ENCODE data around the gene SYT9. TPM values are rescaled to one million over a fixed set of nuclear protein-coding genes. Genes with fewer than 3 reads are reported as not detected.
"Not testable (repeated sequence)": the region's sequence is repeated elsewhere in the genome, so short reads cannot be mapped to it uniquely, and the experiment has no call there.

The SYT9 gene
- polyA plus RNA-seq, 4 donors = 0.09 to 0.72 TPM; not detected in 2

DNA sequence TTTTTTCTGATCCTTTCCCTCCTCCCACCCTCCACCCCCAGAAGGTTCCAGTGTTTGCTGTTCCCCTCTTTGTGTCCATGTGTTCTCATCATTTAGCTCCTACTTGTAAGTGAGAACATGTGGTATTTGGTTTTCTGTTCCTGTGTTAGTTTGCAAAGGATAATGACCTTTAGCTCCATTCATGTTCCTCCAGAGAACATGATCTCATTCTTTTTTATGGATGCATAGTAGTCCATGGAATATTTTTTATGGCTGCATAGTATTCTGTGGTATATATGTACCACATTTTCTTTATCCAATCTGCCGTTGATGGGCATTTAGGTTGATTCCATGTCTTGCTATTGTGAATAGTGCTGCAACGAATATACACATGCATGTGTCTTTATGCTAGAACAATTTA, 83.7 kb downstream of the SYT9 start:
- H3K27me3 ChIP-seq (ENCODE audit: control insufficient read depth in 3 of 3, insufficient read depth in 3 of 3, low read length in 3 of 3); H3K4me1 ChIP-seq (ENCODE audit: control insufficient read depth in 3 of 3, insufficient read depth in 2 of 3, low read depth in 1 of 3, low read length in 2 of 3); H3K4me3 ChIP-seq (ENCODE audit: low read depth in 1 of 3, low read length in 3 of 3); FAIRE-seq; H3K9me3 ChIP-seq (ENCODE audit: control insufficient read depth in 2 of 2, insufficient read depth in 1 of 2, low read depth in 1 of 2, low read length in 1 of 2); DNase-seq; H3K36me3 ChIP-seq (ENCODE audit: control insufficient read depth in 3 of 3, insufficient read depth in 2 of 3, low read depth in 1 of 3, low read length in 3 of 3); H3K27ac ChIP-seq (ENCODE audit: low read depth in 1 of 3, low read length in 2 of 3): not testable (repeated sequence)
- WGBS, 3 donors = 61 to 74% (median 62%) methylated on average over 2 of the region's 2 CpGs

DNA sequence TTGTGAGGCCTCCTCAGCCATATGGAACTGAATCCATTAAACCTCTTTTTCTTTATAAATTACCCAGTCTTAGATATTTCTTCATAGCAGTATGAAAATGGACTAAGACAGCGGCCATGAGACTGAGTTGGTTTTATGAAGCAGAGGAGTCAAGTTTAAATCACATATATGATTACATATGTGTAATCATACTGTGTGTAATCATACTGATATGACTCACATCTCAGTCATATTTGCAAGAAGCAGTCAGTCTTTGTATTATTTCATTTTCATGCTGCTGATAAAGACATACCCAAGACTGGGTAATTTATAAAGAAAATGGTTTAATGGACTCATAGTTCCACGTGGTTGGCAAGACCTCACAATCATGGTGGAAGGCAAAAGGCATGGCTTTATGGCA, 89.8 kb downstream of the SYT9 start:
- Histone ChIP-seq H3K36me3 (ENCODE audit: control insufficient read depth in 3 of 3, insufficient read depth in 2 of 3, low read depth in 1 of 3, low read length in 3 of 3) (no peaks in the 10 kb centered on the region), H3K27ac (ENCODE audit: low read depth in 1 of 3, low read length in 2 of 3) (no peak overlapping the region), H3K9me3 (ENCODE audit: control insufficient read depth in 2 of 2, insufficient read depth in 1 of 2, low read depth in 1 of 2, low read length in 1 of 2) (no peaks in the 10 kb centered on the region), H3K4me1 (ENCODE audit: control insufficient read depth in 3 of 3, insufficient read depth in 2 of 3, low read depth in 1 of 3, low read length in 2 of 3) (no peaks in the 10 kb centered on the region), H3K27me3 (ENCODE audit: control insufficient read depth in 3 of 3, insufficient read depth in 3 of 3, low read length in 3 of 3) (peaks cover 0 to 5% (median 0%) of the 10 kb centered on the region in 3 donors), H3K4me3 (ENCODE audit: low read depth in 1 of 3, low read length in 3 of 3) (no peak overlapping the region)
- no peak for DNase-seq
- WGBS, 3 donors = 52 to 63% (median 59%) methylated on average over 2 of the region's 2 CpGs
- FAIRE-seq = no peak

DNA sequence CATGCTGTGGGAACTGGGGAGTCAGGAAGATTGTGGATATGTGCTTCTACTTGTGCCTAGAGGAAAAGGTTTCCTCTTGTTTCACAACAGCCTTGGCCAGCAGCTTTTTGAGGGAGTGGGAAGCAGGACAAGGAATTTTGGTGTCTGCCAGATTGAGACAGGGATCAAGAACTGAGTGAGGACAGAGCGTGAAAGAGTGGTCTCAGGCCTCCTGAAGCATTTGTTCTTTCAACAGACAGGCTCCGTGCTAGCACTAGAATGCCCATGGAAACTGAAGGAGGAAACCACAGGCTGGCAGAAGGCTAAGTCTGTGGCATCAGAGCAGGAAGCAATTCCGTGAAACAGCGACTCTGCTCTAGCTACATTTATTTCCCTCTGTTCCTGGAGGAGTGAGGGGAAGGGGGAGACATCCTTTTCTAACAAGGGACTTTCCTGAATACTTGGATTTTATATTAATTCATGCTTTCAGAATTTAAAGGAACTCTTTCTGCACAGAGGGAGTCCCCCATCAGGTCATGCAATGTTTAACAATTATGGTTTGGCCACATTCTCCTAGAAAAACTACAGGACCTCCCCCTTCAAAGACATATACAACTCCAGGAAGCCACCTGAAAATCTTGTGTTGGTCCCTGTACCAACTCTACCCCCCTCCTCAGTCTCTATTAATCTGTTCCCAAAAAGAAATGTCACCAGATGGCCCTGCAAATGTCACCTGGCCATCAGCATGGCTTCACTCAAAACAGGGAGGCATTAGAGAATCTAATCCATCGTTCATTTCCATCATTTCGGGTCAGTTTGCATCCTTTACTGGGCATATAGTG, 96.1 kb downstream of the SYT9 start:
- Histone ChIP-seq H3K27ac (ENCODE audit: low read depth in 1 of 3, low read length in 2 of 3) (no peak overlapping the region), H3K4me3 (ENCODE audit: low read depth in 1 of 3, low read length in 3 of 3) (no peak overlapping the region), H3K9me3 (ENCODE audit: control insufficient read depth in 2 of 2, insufficient read depth in 1 of 2, low read depth in 1 of 2, low read length in 1 of 2) (no peaks in the 10 kb centered on the region), H3K4me1 (ENCODE audit: control insufficient read depth in 3 of 3, insufficient read depth in 2 of 3, low read depth in 1 of 3, low read length in 2 of 3) (no peaks in the 10 kb centered on the region), H3K36me3 (ENCODE audit: control insufficient read depth in 3 of 3, insufficient read depth in 2 of 3, low read depth in 1 of 3, low read length in 3 of 3) (no peaks in the 10 kb centered on the region), H3K27me3 (ENCODE audit: control insufficient read depth in 3 of 3, insufficient read depth in 3 of 3, low read length in 3 of 3) (peaks cover 0 to 2% (median 0%) of the 10 kb centered on the region in 3 donors)
- no peak for DNase-seq
- WGBS, 3 donors = 58 to 73% (median 64%) methylated on average over 6 of the region's 6 CpGs
- FAIRE-seq = no peak

DNA sequence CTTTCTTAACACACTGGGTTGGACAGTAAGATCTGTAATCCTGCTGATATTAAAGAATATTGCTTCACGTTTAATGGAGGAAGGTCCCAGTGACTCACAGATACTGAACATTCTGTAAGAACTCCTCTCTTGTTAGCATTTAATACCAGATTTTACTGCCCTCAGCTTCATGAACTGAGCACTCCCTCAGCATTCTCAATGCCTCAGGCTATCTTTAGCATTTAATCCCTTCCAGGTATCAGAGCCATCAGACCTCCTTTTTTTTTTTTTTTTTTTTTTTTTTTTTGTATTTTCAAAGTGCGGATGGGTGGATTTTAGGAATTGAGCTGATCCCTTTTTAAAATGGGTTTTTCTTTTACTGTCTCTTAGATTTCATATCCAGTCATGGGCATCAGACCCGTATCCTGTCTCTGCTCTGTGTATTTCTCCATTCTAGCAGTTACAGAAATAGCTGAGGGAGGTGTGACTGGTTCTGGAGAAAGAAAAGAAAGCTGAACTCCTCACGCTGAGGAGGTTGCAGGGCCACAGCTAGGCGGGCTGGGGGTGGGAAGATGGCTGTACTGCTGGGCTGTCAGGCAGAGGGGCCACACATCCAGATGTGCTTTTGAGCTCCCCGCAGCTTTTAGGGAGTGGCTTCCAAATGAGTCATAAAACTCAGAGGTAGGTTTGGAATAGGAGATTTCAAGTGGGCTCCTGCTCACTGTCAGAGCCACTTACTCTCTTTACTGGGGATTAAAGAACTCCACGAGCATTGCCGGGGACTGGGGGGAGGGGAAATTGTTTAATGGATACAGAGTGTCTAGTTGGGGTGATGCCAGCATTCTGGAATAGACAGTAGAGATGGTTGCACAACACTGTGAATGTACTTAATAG, 97.0 kb downstream of the SYT9 start:
- no peaks in the 10 kb centered on the region for H3K27me3 ChIP-seq (ENCODE audit: control insufficient read depth in 3 of 3, insufficient read depth in 3 of 3, low read length in 3 of 3)
- no peaks in the 10 kb centered on the region for H3K9me3 ChIP-seq (ENCODE audit: control insufficient read depth in 2 of 2, insufficient read depth in 1 of 2, low read depth in 1 of 2, low read length in 1 of 2)
- 36 to 40% (median 38%) methylated on average over 8 of the region's 8 CpGs for WGBS, 3 donors
- H3K4me3 ChIP-seq (ENCODE audit: low read depth in 1 of 3, low read length in 3 of 3) = no peak overlapping the region
- FAIRE-seq (no peak), DNase-seq (peak in 1 of 2 donors; percentile 6)
- no peaks in the 10 kb centered on the region for H3K4me1 ChIP-seq (ENCODE audit: control insufficient read depth in 3 of 3, insufficient read depth in 2 of 3, low read depth in 1 of 3, low read length in 2 of 3)
- no peak overlapping the region for H3K27ac ChIP-seq (ENCODE audit: low read depth in 1 of 3, low read length in 2 of 3)
- H3K36me3 ChIP-seq (ENCODE audit: control insufficient read depth in 3 of 3, insufficient read depth in 2 of 3, low read depth in 1 of 3, low read length in 3 of 3) = no peaks in the 10 kb centered on the region

DNA sequence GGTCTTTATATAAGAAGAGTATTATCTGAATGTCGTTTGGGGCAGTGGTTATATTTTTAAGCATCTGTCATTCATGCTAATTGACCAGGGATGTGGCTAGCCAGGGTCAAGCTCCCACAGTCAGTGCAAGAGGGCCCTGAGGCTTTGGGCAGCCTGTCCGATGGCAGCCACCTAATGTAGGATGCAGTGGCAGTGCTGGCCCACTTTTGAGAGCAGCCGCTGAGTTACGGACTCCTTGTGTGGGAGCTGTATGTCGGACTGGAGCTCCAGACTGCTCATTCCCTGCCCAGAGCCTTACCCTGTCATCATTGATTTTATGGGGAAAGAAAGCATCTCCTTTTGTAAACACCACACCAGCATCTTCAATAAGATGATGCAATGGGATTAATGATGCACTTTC, 99.5 kb downstream of the SYT9 start:
- no peaks in the 10 kb centered on the region for H3K36me3 ChIP-seq (ENCODE audit: control insufficient read depth in 3 of 3, insufficient read depth in 2 of 3, low read depth in 1 of 3, low read length in 3 of 3)
- no peaks in the 10 kb centered on the region for H3K4me1 ChIP-seq (ENCODE audit: control insufficient read depth in 3 of 3, insufficient read depth in 2 of 3, low read depth in 1 of 3, low read length in 2 of 3)
- H3K27me3 ChIP-seq (ENCODE audit: control insufficient read depth in 3 of 3, insufficient read depth in 3 of 3, low read length in 3 of 3) = no peaks in the 10 kb centered on the region
- no peaks in the 10 kb centered on the region for H3K9me3 ChIP-seq (ENCODE audit: control insufficient read depth in 2 of 2, insufficient read depth in 1 of 2, low read depth in 1 of 2, low read length in 1 of 2)
- H3K27ac ChIP-seq (ENCODE audit: low read depth in 1 of 3, low read length in 2 of 3) = no peak overlapping the region
- FAIRE-seq (no peak), DNase-seq (no peak)
- WGBS, 3 donors = 66 to 81% (median 79%) methylated on average over 5 of the region's 5 CpGs
- no peak overlapping the region for H3K4me3 ChIP-seq (ENCODE audit: low read depth in 1 of 3, low read length in 3 of 3)

DNA sequence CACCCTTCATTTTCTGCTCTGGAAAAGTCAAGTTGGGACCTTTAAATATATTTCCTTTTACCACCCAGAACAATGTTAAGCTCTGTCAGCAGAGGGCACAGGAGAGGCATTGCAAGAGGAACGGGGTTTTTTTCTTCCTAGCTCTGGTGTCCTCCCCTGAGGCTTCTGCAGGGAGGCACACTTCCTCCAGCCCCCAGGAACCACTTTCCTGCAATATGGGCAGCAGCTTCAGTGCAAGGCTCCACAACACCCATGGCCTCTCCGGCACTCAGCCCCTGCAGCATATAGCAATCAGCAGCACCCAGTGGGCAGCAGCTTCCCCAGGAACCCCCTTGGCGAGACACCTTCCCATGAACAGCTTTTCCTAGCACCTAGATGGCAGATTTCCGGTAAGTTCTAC, 101.4 kb downstream of the SYT9 start:
- H3K27ac ChIP-seq (ENCODE audit: low read depth in 1 of 3, low read length in 2 of 3) = no peak overlapping the region
- no peaks in the 10 kb centered on the region for H3K36me3 ChIP-seq (ENCODE audit: control insufficient read depth in 3 of 3, insufficient read depth in 2 of 3, low read depth in 1 of 3, low read length in 3 of 3)
- WGBS, 3 donors = 43 to 47% (median 43%) methylated on average over 4 of the region's 4 CpGs
- peak; percentile 16 to 23 for DNase-seq
- no peaks in the 10 kb centered on the region for H3K4me1 ChIP-seq (ENCODE audit: control insufficient read depth in 3 of 3, insufficient read depth in 2 of 3, low read depth in 1 of 3, low read length in 2 of 3)
- H3K27me3 ChIP-seq (ENCODE audit: control insufficient read depth in 3 of 3, insufficient read depth in 3 of 3, low read length in 3 of 3) = no peaks in the 10 kb centered on the region
- H3K4me3 ChIP-seq (ENCODE audit: low read depth in 1 of 3, low read length in 3 of 3) = no peak overlapping the region
- no peaks in the 10 kb centered on the region for H3K9me3 ChIP-seq (ENCODE audit: control insufficient read depth in 2 of 2, insufficient read depth in 1 of 2, low read depth in 1 of 2, low read length in 1 of 2)
- FAIRE-seq = no peak

DNA sequence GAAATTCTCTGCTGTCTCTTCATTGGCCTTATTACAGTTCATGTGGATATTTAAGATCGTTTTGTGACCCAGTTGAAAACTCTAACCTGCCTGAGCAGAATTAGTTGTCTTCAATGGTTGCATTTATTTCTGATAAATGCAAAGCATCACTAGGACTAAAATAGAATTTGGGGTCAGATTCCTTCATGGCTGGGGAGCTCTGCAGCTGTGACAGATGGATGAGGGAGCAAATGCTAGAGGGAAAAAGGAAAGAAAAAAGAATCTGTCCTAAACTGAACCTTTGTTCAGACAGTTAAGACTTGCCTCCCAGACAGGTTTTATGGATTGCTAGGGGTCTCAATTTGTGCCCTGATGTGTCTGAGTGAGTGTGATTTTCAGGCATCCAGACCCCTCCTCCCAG, 113.0 kb downstream of the SYT9 start:
- H3K27me3 ChIP-seq (ENCODE audit: control insufficient read depth in 3 of 3, insufficient read depth in 3 of 3, low read length in 3 of 3) = no peaks in the 10 kb centered on the region
- WGBS, 3 donors = 72 to 86% (median 74%) methylated on average over 1 of the region's 1 CpG
- H3K36me3 ChIP-seq (ENCODE audit: control insufficient read depth in 3 of 3, insufficient read depth in 2 of 3, low read depth in 1 of 3, low read length in 3 of 3) = no peaks in the 10 kb centered on the region
- FAIRE-seq (no peak), DNase-seq (no peak)
- no peak overlapping the region for H3K27ac ChIP-seq (ENCODE audit: low read depth in 1 of 3, low read length in 2 of 3)
- H3K4me1 ChIP-seq (ENCODE audit: control insufficient read depth in 3 of 3, insufficient read depth in 2 of 3, low read depth in 1 of 3, low read length in 2 of 3) = no peaks in the 10 kb centered on the region
- no peaks in the 10 kb centered on the region for H3K9me3 ChIP-seq (ENCODE audit: control insufficient read depth in 2 of 2, insufficient read depth in 1 of 2, low read depth in 1 of 2, low read length in 1 of 2)
- H3K4me3 ChIP-seq (ENCODE audit: low read depth in 1 of 3, low read length in 3 of 3) = no peak overlapping the region

DNA sequence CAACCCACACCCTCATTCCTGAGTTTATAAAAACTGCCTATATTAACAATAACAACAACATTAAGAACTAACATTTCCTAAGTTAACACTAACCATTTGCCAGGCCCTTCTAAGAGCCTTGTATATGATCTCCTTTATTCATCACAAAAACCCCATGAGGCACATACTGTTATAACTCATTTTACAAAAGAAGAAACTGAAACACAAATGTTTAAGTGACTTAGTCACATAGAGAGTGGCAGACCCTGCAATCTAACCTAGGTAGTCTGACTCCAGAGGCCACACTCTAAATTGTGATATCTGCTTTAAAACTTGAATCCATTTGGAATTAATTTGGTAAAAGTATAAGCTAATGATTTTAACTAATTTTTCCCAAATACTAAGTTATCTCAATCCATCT, 116.1 kb downstream of the SYT9 start:
- no peaks in the 10 kb centered on the region for H3K9me3 ChIP-seq (ENCODE audit: control insufficient read depth in 2 of 2, insufficient read depth in 1 of 2, low read depth in 1 of 2, low read length in 1 of 2)
- no peaks in the 10 kb centered on the region for H3K27me3 ChIP-seq (ENCODE audit: control insufficient read depth in 3 of 3, insufficient read depth in 3 of 3, low read length in 3 of 3)
- no peak overlapping the region for H3K4me3 ChIP-seq (ENCODE audit: low read depth in 1 of 3, low read length in 3 of 3)
- DNase-seq (no peak), FAIRE-seq (no peak)
- H3K27ac ChIP-seq (ENCODE audit: low read depth in 1 of 3, low read length in 2 of 3) = no peak overlapping the region
- H3K36me3 ChIP-seq (ENCODE audit: control insufficient read depth in 3 of 3, insufficient read depth in 2 of 3, low read depth in 1 of 3, low read length in 3 of 3) = no peaks in the 10 kb centered on the region
- H3K4me1 ChIP-seq (ENCODE audit: control insufficient read depth in 3 of 3, insufficient read depth in 2 of 3, low read depth in 1 of 3, low read length in 2 of 3) = no peaks in the 10 kb centered on the region

Data from small intestine (tissue), 7 donors.